KMS-11 (cell line): ENCODE data around the gene KIF26B.
"Not testable (repeated sequence)": the region's sequence is repeated elsewhere in the genome, so short reads cannot be mapped to it uniquely, and the experiment has no call there.

Experiments used
- H2AFZ ChIP-seq: fragments of 200-600 bp; sonication (generic); 2 replicates; pipeline ENCODE4 v1.6.1; 2016; ENCODE audit warnings: antibody characterized with exemption, mixed run types, low read depth
- H3K27ac ChIP-seq: fragments of 200-600 bp; sonication (generic); 2 replicates; pipeline ENCODE4 v1.6.1; 2016; ENCODE audit warnings: mild to moderate bottlenecking, mixed run types
- H3K27me3 ChIP-seq: fragments of 200-600 bp; sonication (generic); 2 replicates; pipeline ENCODE4 v1.6.1; 2017; ENCODE audit warnings: mild to moderate bottlenecking, low read depth, mixed run types, moderate library complexity; ENCODE audit not compliant: insufficient read depth
- H3K36me3 ChIP-seq: fragments of 200-600 bp; sonication (generic); 2 replicates; pipeline ENCODE4 v1.6.1; 2017; ENCODE audit warnings: mild to moderate bottlenecking, mixed run types; ENCODE audit not compliant: insufficient read depth
- H3K4me1 ChIP-seq: fragments of 200-600 bp; sonication (generic); 2 replicates; pipeline ENCODE4 v1.6.1; 2016; ENCODE audit warnings: mild to moderate bottlenecking, low read depth, mixed run types; ENCODE audit not compliant: poor library complexity, severe bottlenecking
- H3K4me2 ChIP-seq: fragments of 200-600 bp; sonication (generic); 2 replicates; pipeline ENCODE4 v1.7.0; 2016; ENCODE audit warnings: mild to moderate bottlenecking, mixed run types
- H3K4me3 ChIP-seq: fragments of 200-600 bp; sonication (generic); IDR thresholded peaks from 2 replicates; pipeline ENCODE4 v1.6.1; 2017; ENCODE audit warnings: low read depth, low read length, mixed read lengths; ENCODE audit not compliant: insufficient read depth
- H3K79me2 ChIP-seq: fragments of 200-600 bp; sonication (generic); 2 replicates; pipeline ENCODE4 v1.6.1; 2016; ENCODE audit warnings: low read depth, mixed run types; ENCODE audit not compliant: insufficient read depth
- H3K9ac ChIP-seq: fragments of 200-600 bp; sonication (generic); 2 replicates; pipeline ENCODE4 v1.6.1; 2016; ENCODE audit warnings: mild to moderate bottlenecking, mixed run types
- H4K20me1 ChIP-seq: fragments of 200-600 bp; sonication (generic); 2 replicates; pipeline ENCODE4 v1.6.1; 2016; ENCODE audit warnings: mild to moderate bottlenecking, mixed run types; ENCODE audit not compliant: insufficient read depth
- CTCF ChIP-seq: fragments of 200-600 bp; sonication (generic); conservative IDR thresholded peaks from 2 replicates; pipeline ENCODE4 v1.6.1; 2017; ENCODE audit warnings: low read depth, mild to moderate bottlenecking, antibody characterized with exemption, low read length, moderate library complexity, mixed read lengths

The KIF26B gene

GRCh38 chr1:245398180-245398579 is 243.4 kb downstream of the KIF26B start:
- no peak for TF ChIP-seq CTCF
- Histone ChIP-seq H3K9ac (no peak overlapping the region), H3K4me1 (no peaks in the 10 kb centered on the region), H2AFZ (no peak overlapping the region), H3K27me3 (no peaks in the 10 kb centered on the region), H3K27ac (no peak overlapping the region), H3K4me2 (no peak overlapping the region), H3K36me3 (no peaks in the 10 kb centered on the region), H3K4me3 (no peak overlapping the region), H4K20me1 (no peaks in the 10 kb centered on the region), H3K79me2 (no peaks in the 10 kb centered on the region)

GRCh38 chr1:245401881-245402587 is 247.2 kb downstream of the KIF26B start:
- no peak for TF ChIP-seq CTCF
- Histone ChIP-seq H3K4me3 (no peak overlapping the region), H3K36me3 (no peaks in the 10 kb centered on the region), H3K9ac (no peak overlapping the region), H3K27me3 (no peaks in the 10 kb centered on the region), H2AFZ (no peak overlapping the region), H3K4me2 (no peak overlapping the region), H4K20me1 (no peaks in the 10 kb centered on the region), H3K79me2 (no peaks in the 10 kb centered on the region), H3K4me1 (no peaks in the 10 kb centered on the region), H3K27ac (no peak overlapping the region)

GRCh38 chr1:245402998-245403397 is 248.2 kb downstream of the KIF26B start:
- H3K27ac ChIP-seq, H3K9ac ChIP-seq, H3K4me3 ChIP-seq, H3K27me3 ChIP-seq, H3K79me2 ChIP-seq, H2AFZ ChIP-seq, H3K4me1 ChIP-seq, H3K4me2 ChIP-seq, H4K20me1 ChIP-seq, H3K36me3 ChIP-seq: not testable (repeated sequence)

- no peak overlapping the region for H3K27ac ChIP-seq
- H2AFZ ChIP-seq = no peak overlapping the region
- no peak overlapping the region for H3K9ac ChIP-seq
- no peak for TF ChIP-seq CTCF
- no peak overlapping the region for H3K4me3 ChIP-seq
- no peaks in the 10 kb centered on the region for H3K79me2 ChIP-seq
- H3K4me1 ChIP-seq = no peaks in the 10 kb centered on the region
- H3K36me3 ChIP-seq = no peaks in the 10 kb centered on the region
- no peaks in the 10 kb centered on the region for H4K20me1 ChIP-seq
- H3K4me2 ChIP-seq = no peak overlapping the region
- H3K27me3 ChIP-seq = no peaks in the 10 kb centered on the region
Measured at GRCh38 chr1:245404527-245404926, 249.7 kb downstream of the KIF26B start.

- Histone ChIP-seq H3K36me3 (no peaks in the 10 kb centered on the region), H3K4me2 (no peak overlapping the region), H3K4me3 (no peak overlapping the region), H3K9ac (no peak overlapping the region), H3K79me2 (no peaks in the 10 kb centered on the region), H2AFZ (no peak overlapping the region), H4K20me1 (no peaks in the 10 kb centered on the region), H3K27me3 (no peaks in the 10 kb centered on the region), H3K27ac (no peak overlapping the region), H3K4me1 (no peaks in the 10 kb centered on the region)
- no peak for TF ChIP-seq CTCF
Measured at GRCh38 chr1:245404952-245405351, 250.2 kb downstream of the KIF26B start.
